Testis (tissue), 2 donors: ENCODE data around the gene TNFRSF14.

Source experiments
- CTCF ChIP-seq, 3 experiments: fragments of 450-650 bp in 2 of 3; fragments of 200-600 bp in 1 of 3; sonication (generic) in 1 of 3; IDR thresholded peaks; one replicate each; pipeline ENCODE4 v1.5.1; 2016 to 2019; ENCODE audit warnings: antibody characterized with exemption in 3 of 3, mild to moderate bottlenecking in 2 of 3, moderate library complexity in 1 of 3
- POLR2A ChIP-seq: fragments of 450-650 bp; IDR thresholded peaks from one replicate; pipeline ENCODE4 v1.6.1; 2017; ENCODE audit warnings: antibody characterized with exemption, mild to moderate bottlenecking, moderate library complexity

- TF ChIP-seq CTCF (IDR thresholded peaks at IDR 0.05) (no peak), POLR2A (no peak)
Observed at GRCh38 chr1:2522230-2522629, 33.9 kb upstream of the TNFRSF14 start.
